ENCODE results near the gene FAM118B. TPM values are rescaled to one million over a fixed set of nuclear protein-coding genes. Genes with fewer than 3 reads are reported as not detected.
"Not testable (repeated sequence)": the region's sequence is repeated elsewhere in the genome, so short reads cannot be mapped to it uniquely, and the experiment has no call there.

The FAM118B gene
- total RNA-seq, 1 donor from 2014 or later: 34.2 TPM

GRCh38 chr11:126216526-126217305 lies 5.1 kb downstream of the FAM118B start:
- no peak for DNase-seq (ENCODE audit: low read depth)

- DNase-seq (ENCODE audit: low read depth): no peak
Observed at GRCh38 chr11:126217491-126217890, 5.9 kb downstream of the FAM118B start.

GRCh38 chr11:126219547-126219946 lies 8.0 kb downstream of the FAM118B start:
- no peak for DNase-seq (ENCODE audit: low read depth)

GRCh38 chr11:126224647-126225294 lies 13.2 kb downstream of the FAM118B start:
- DNase-seq (ENCODE audit: low read depth): no peak

- no peak for DNase-seq (ENCODE audit: low read depth)
Observed at GRCh38 chr11:126225295-126225665, 13.7 kb downstream of the FAM118B start.

- DNase-seq (ENCODE audit: low read depth): no peak
Observed at GRCh38 chr11:126226334-126227084, 14.9 kb downstream of the FAM118B start.

- DNase-seq (ENCODE audit: low read depth): peak; percentile 23
Observed at GRCh38 chr11:126229858-126230540, 18.4 kb downstream of the FAM118B start.

- peak; percentile 58 for DNase-seq (ENCODE audit: low read depth)
Observed at GRCh38 chr11:126231725-126232459, 20.3 kb downstream of the FAM118B start.

- no peak for DNase-seq (ENCODE audit: low read depth)
Observed at GRCh38 chr11:126232683-126233082, 21.1 kb downstream of the FAM118B start.

- peak; percentile 9 for DNase-seq (ENCODE audit: low read depth)
Observed at GRCh38 chr11:126233391-126233790, 21.8 kb downstream of the FAM118B start.

GRCh38 chr11:126246636-126247035 lies 35.1 kb downstream of the FAM118B start:
- DNase-seq (ENCODE audit: low read depth): no peak

GRCh38 chr11:126253265-126253664 lies 41.7 kb downstream of the FAM118B start:
- DNase-seq (ENCODE audit: low read depth): no peak

- no peak for DNase-seq (ENCODE audit: low read depth)
Observed at GRCh38 chr11:126254819-126255218, 43.2 kb downstream of the FAM118B start.

GRCh38 chr11:126255507-126255906 lies 43.9 kb downstream of the FAM118B start:
- not testable (repeated sequence) for DNase-seq (ENCODE audit: low read depth)

- no peak for DNase-seq (ENCODE audit: low read depth)
Observed at GRCh38 chr11:126256216-126256615, 44.6 kb downstream of the FAM118B start.

GRCh38 chr11:126257144-126257543 lies 45.6 kb downstream of the FAM118B start:
- DNase-seq (ENCODE audit: low read depth): no peak

- peak; percentile 15 for DNase-seq (ENCODE audit: low read depth)
Observed at GRCh38 chr11:126257764-126258163, 46.2 kb downstream of the FAM118B start.

GRCh38 chr11:126262216-126262615 lies 50.6 kb downstream of the FAM118B start:
- no peak for DNase-seq (ENCODE audit: low read depth)

- no peak for DNase-seq (ENCODE audit: low read depth)
Observed at GRCh38 chr11:126263489-126263888, 51.9 kb downstream of the FAM118B start.

GRCh38 chr11:126265811-126266210 lies 54.2 kb downstream of the FAM118B start:
- DNase-seq (ENCODE audit: low read depth): peak; percentile 11

- no peak for DNase-seq (ENCODE audit: low read depth)
Observed at GRCh38 chr11:126267650-126268049, 56.1 kb downstream of the FAM118B start.

Measured in myocyte (in vitro differentiated cells).